ENCODE measurements around the gene POLE2. TPM values are rescaled to one million over a fixed set of nuclear protein-coding genes. Genes with fewer than 3 reads are reported as not detected.
"Not testable (repeated sequence)": the region's sequence is repeated elsewhere in the genome, so short reads cannot be mapped to it uniquely, and the experiment has no call there.

POLE2 gene
- total RNA-seq, 1 donor, result 17.3 TPM

DNA sequence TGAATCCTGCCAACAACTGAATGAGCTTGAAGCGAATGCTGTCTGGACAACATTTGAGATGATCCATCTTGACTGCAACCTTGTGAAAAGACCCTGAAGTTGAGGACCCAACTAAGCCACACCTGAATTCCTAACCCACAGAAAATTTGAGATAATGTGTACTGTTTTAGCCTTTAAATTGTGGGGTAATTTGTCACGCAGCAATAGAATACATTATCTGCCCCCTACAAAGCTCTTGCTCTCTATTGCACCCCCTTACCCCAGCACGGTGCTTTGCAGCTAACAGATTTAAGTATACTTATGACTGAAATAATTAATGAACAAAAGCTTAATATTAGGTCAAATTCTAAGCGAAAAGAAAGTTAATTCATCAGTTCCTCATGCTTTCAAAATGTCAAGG lies 1.6 kb downstream of the POLE2 start:
- DNase-seq (ENCODE audit: low read depth), result no peak
- no peak for TF ChIP-seq CTCF (IDR thresholded peaks at IDR 0.05; ENCODE audit: insufficient read depth, low read depth, low read length)
- H3K4me3 ChIP-seq (ENCODE audit: low read depth, low read length), result no peak overlapping the region

- DNase-seq (ENCODE audit: low read depth), result no peak
- TF ChIP-seq CTCF (IDR thresholded peaks at IDR 0.05; ENCODE audit: insufficient read depth, low read depth, low read length), result no peak
- H3K4me3 ChIP-seq (ENCODE audit: low read depth, low read length), result no peak overlapping the region
These were observed 8.7 kb downstream of the POLE2 start for GRCh38 chr14:49679271-49679670.

- peak; percentile 14 for TF ChIP-seq CTCF (IDR thresholded peaks at IDR 0.05; ENCODE audit: insufficient read depth, low read depth, low read length)
These were observed 10.4 kb downstream of the POLE2 start for GRCh38 chr14:49677643-49678042.

DNA sequence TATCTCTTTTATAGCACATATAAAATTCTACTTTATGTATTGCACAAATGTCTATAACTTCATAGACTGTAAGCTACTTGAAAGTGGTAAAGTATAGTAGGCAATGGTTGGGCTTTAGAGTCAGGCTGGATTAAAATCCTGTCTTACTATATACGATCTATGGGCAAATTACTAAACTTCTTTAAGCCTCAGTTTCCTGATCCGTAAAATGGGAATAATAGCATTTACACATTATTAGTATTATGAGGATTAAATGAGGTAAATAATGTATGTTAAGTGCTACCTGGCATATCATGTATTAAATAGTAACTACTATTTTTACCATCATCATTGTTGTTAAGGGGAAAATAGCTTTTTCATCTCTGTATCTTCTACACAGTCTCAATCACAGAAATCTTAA lies 14.4 kb downstream of the POLE2 start:
- TF ChIP-seq CTCF (IDR thresholded peaks at IDR 0.05; ENCODE audit: insufficient read depth, low read depth, low read length), result no peak
- DNase-seq (ENCODE audit: low read depth), result no peak
- no peak overlapping the region for H3K4me3 ChIP-seq (ENCODE audit: low read depth, low read length)

More at GRCh38 chr14:49677643-49678042, 10.4 kb downstream of the POLE2 start:
- no peak overlapping the region for H3K4me3 ChIP-seq (ENCODE audit: low read depth, low read length)
- no peak for DNase-seq (ENCODE audit: low read depth)

GRCh38 chr14:49670475-49670874 lies 17.5 kb downstream of the POLE2 start:
- H3K4me3 ChIP-seq (ENCODE audit: low read depth, low read length), result no peak overlapping the region
- TF ChIP-seq CTCF (IDR thresholded peaks at IDR 0.05; ENCODE audit: insufficient read depth, low read depth, low read length), result no peak
- no peak for DNase-seq (ENCODE audit: low read depth)

GRCh38 chr14:49659526-49660455 lies 28.2 kb downstream of the POLE2 start:
- no peak overlapping the region for H3K4me3 ChIP-seq (ENCODE audit: low read depth, low read length)
- no peak for TF ChIP-seq CTCF (IDR thresholded peaks at IDR 0.05; ENCODE audit: insufficient read depth, low read depth, low read length)
- DNase-seq (ENCODE audit: low read depth), result no peak

- not testable (repeated sequence) for H3K4me3 ChIP-seq (ENCODE audit: low read depth, low read length); DNase-seq (ENCODE audit: low read depth)
These were observed 30.5 kb downstream of the POLE2 start for GRCh38 chr14:49657500-49657899.

All from fibroblast of villous mesenchyme (primary cell).